Right lung (tissue), 5 donors: Measurements from ENCODE around the gene FLII. TPM values are rescaled to one million over a fixed set of nuclear protein-coding genes. Genes with fewer than 3 reads are reported as not detected.

Experiments used
- DNase-seq, 2 donors: peaks; one replicate each; pipeline ENCODE4 v3.0.0-alpha.2; 2013
- polyA plus RNA-seq, 5 donors: library from polyadenylated mRNA; unstranded; fragments of 120-200 nt; gene quantifications; one replicate each; pipeline versions ENCODE4 v1.2.1 to v1.2.3, GENCODE V29; 2013; ENCODE audit warnings: inconsistent platforms in 1 of 5, low replicate concordance in 1 of 5; ENCODE audit not compliant: insufficient read length in 5 of 5, insufficient read depth in 1 of 5

FLII gene
- polyA plus RNA-seq, 5 donors, result 104 to 163 (median 131) TPM

GRCh38 chr17:18246109-18246725, 12.3 kb downstream of the FLII start:
- no peak for DNase-seq

GRCh38 chr17:18245038-18245776, 13.3 kb downstream of the FLII start:
- no peak for DNase-seq

DNA sequence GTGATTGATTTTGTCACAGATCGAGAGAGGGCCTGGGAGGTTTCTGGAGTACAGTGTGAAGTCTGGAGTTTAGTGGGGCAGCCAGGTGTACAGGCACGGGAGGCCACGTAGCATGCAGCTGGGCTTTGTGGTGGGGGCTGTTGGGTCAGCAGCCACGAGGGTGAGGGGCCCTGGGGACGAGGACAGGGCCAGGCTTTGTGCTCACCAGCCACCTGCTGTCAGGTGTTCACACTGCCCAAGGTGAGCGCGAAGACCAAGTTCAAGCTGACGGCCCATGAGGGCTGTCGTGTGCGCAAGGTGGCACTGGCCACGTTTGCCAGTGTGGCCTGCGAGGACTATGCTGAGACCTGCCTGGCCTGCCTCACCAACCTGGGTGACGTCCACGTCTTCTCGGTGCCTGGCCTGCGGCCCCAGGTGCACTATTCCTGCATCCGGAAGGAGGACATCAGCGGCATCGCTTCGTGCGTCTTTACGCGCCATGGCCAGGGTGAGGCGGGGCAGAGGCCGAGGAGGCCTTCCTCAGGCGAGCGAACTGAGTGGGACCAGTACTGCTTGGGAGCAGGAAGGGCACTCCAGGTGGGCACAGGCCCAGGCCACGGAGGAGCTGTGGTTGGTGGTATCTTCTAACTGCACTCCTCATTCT, 17.2 kb downstream of the FLII start:
- DNase-seq, result no peak

DNA sequence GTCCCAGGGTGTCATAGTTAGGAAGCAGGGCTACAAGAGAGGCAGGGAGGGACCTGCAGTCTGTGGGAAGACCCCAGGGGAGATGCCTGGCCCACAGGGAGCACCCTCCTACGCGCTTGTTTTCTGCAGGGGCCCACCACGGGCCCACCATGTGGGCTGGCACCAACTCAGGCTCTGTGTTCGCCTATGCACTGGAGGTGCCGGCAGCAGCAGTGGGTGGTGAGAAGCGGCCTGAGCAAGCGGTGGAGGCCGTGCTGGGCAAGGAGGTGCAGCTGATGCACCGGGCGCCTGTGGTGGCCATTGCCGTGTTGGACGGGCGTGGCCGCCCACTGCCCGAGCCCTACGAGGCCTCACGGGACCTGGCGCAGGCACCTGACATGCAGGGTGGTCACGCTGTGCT, 18.1 kb downstream of the FLII start:
- DNase-seq, result no peak

- no peak for DNase-seq
These were observed 20.2 kb downstream of the FLII start for GRCh38 chr17:18238299-18238698.

GRCh38 chr17:18237461-18237860, 21.1 kb downstream of the FLII start:
- no peak for DNase-seq

- DNase-seq, result no peak
These were observed 22.0 kb downstream of the FLII start for GRCh38 chr17:18236494-18236893.

GRCh38 chr17:18235743-18236256, 22.7 kb downstream of the FLII start:
- DNase-seq, result no peak

DNA sequence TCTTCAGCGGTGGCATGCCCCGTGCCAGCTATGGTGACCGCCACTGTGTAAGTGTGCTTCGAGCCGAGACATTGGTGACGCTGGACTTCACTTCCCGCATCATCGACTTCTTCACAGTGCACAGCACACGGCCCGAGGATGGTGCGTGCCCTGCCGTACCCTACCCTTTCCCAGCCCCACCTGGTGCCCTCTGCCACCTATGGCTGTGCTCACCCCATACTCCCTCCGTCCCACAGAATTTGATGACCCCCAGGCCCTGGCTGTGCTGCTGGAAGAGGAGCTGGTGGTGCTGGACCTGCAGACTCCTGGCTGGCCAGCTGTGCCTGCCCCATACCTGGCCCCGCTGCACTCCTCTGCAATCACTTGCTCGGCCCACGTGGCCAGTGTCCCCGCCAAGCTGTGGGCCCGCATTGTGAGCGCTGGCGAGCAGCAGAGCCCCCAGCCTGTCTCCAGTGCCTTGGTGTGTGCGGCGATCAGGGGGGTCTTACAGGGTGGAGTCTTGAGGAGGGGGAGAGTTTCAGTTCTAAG, 23.6 kb downstream of the FLII start:
- DNase-seq, result no peak

GRCh38 chr17:18233803-18234518, 24.6 kb downstream of the FLII start:
- no peak for DNase-seq

GRCh38 chr17:18231164-18231563, 27.4 kb downstream of the FLII start:
- DNase-seq, result no peak

GRCh38 chr17:18230288-18231141, 28.0 kb downstream of the FLII start:
- DNase-seq, result no peak

- no peak for DNase-seq
These were observed 28.8 kb downstream of the FLII start for GRCh38 chr17:18229771-18230170.

DNA sequence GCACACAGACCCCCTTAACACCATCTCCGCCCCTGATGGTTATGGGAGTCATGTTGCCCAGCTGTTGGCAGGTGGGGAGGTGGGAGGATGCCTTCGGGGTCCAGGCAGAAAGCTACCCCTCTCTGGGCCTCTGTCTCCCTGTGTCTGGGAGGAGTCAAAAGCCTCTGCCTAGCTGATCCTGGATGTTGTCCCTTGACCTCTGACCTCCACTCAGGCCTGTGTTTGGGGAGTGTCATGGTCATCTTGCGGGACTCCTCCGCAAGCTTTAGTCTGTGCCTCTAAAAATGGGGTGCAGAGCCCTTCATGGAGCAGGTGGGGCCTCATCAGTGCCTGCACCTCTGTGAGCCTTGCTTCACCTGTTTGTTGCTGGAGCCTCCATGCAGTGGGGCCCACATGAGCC, 29.3 kb downstream of the FLII start:
- DNase-seq, result no peak

DNA sequence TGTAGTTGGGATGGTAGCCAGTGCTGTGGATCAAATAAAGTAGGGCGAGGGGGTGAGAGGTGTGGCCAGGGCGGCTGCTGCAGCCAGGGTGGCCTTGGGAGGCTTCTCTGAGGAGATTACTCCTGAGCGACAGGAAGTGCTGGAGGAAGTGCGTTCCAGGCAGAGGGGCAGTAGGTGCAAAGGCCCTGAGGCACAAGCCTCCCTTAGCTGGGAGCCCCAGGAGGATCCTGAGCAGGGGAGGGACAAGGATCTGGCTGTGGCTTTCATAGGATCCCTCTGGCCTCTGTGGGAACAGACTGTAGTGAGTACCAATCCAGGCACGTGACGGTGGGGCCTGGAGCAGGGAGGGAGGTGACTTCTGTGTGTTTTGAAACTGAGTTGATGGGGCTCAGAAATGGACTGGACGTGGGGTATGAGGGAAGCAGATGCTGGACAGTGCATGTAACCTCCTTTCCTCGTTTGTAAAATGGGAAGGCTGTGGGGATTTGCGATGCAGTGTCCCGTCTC, 30.3 kb downstream of the FLII start:
- DNase-seq, result no peak

DNA sequence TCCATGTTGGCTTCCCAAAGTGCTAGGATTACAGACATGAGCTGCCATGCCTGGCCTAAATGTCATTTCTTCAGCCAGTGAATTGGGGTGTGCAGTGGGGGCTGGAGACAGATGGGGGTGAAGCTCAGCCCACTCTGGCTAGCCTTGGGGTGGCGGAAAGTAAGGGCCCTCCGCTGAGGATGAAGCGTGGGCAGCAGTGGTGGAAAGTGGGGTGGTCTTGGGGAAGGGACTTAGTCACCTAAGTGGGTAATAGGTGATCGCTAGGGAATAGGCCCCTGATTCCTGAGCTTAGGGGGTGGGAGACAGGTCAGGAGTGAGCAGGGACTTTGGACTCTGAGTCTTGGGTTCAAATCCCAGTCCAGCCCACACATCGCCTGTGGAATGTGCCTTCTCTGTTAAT, 30.9 kb downstream of the FLII start:
- no peak for DNase-seq

- DNase-seq, result no peak
These were observed 32.1 kb downstream of the FLII start for GRCh38 chr17:18226284-18226945.

GRCh38 chr17:18225642-18226283, 32.8 kb downstream of the FLII start:
- DNase-seq, result no peak

- DNase-seq, result peak; percentile 95
These were observed 33.4 kb downstream of the FLII start, which contains the start of gene LLGL1 for GRCh38 chr17:18225121-18225641. TSS of gene LLGL1 (plus strand) at chr17:18225635. CDS start at chr17:18225683, 48 bp downstream.
